ENCODE measurements around the gene ILKAP. TPM values are rescaled to one million over a fixed set of nuclear protein-coding genes. Genes with fewer than 3 reads are reported as not detected.

Gene ILKAP
- 35.6 and 49.2 TPM in 2 replicates for polyA plus RNA-seq (2012; rRNA removed)
- 31.8 and 34.3 TPM in 2 replicates for polyA plus RNA-seq (2012; cell fraction: cytosol; rRNA removed)
- polyA plus RNA-seq (2012; cell fraction: nucleus; rRNA removed), result 126 and 149 TPM in 2 replicates

DNA sequence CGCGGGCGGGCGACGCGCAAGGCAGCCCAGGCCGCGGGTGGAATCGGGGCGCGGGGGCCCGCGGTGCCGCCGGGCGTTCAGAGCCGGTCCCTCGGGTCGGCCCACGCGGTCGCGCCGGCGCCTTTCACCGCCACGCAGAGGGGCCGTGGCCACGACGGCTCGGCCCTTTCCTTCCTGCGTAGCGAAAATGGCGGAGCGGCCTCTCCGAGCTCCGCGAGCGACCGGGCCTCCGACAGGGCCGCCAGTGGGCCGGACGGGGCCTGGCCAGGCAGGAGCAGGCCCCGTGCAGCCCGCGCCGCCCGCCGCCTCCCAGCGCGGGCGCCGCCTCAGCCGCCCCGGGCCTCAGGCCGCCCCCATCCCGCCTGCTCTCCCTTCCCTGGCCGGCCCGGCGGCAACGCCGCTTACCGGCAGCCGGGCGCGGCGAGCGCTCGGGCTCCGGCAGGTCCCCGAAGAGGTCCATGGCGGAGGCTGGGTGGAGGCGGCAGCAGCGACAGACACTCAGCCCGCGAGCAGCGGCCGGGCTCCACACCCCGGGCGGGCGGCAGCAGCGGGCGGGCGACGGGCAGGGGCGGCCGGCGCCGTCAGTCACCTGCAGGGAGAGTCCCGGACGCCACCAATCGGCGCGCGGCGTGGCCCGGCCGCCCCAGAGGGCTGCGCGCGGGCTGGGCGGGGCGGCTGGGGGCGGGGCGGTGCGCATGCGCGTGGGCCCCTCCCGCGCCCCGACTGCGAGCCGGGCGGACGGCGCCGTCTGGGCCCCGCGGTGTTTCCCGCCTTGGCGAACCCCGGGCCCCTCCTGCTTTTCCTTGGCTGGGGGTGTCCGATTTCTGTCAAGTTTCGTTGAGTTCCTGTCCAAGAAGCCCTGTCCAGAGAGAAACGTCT lies at the start of gene ILKAP:
Gene ILKAP (minus strand): TSS at position 602 of the 879 bp plus-strand sequence. CDS start 142 bp downstream, at position 460.
- peaks cover 0 to 17% of the 10 kb centered on the region in 2 experiments for H3K36me3 ChIP-seq (replicated peaks in 1 of 2; ENCODE audit: control insufficient read depth in 1 of 2, insufficient read depth in 2 of 2, low read length in 1 of 2)
- H3K27ac ChIP-seq (ENCODE audit: low read depth in 2 of 2, low read length in 1 of 2), result peak within 1 kb of the TSS; percentile 50 to 88
- CTCF ChIA-PET, result interaction anchor here (0.6 to 1.4 kb wide), 6 partner anchors 37 to 345 kb away, joined by 3 to 4 read pairs (median 3); partner anchors contain the start of gene HES6
- H3K9me3 ChIP-seq, result no peaks in the 10 kb centered on the region
- peaks cover 50% of the 10 kb centered on the region for H3K79me2 ChIP-seq (ENCODE audit: insufficient read depth)
- H3K9ac ChIP-seq, result peak within 1 kb of the TSS; percentile 79
- 0% methylated on average over 3 of the region's 126 CpGs for WGBS (ENCODE audit: low lambda C conversion rate)
- peak within 1 kb of the TSS; percentile 95 for H3K4me2 ChIP-seq
- H4K20me1 ChIP-seq (ENCODE audit: insufficient read depth), result peaks cover 45% of the 10 kb centered on the region
- POLR2A ChIA-PET, result interaction anchor here (1.6 kb wide), 1 partner anchor 40 kb away, joined by 5 read pairs; no protein-coding TSS in a partner anchor
- peaks cover 9% of the 10 kb centered on the region for H3K27me3 ChIP-seq (ENCODE audit: insufficient read depth)
- peak within 1 kb of the TSS; percentile 99 for H2AFZ ChIP-seq (ENCODE audit: low read depth)
- H3K4me1 ChIP-seq (ENCODE audit: control insufficient read depth in 1 of 2, insufficient read depth in 2 of 2, low read depth in 1 of 2, low read length in 1 of 2), result peaks cover 14 to 17% of the 10 kb centered on the region in 2 experiments; a peak in 2 of 4 replicates
- no peaks in the 10 kb centered on the region for H3K9me2 ChIP-seq
- peak within 1 kb of the TSS; percentile 76 to 91 for H3K4me3 ChIP-seq (ENCODE audit: low read depth in 2 of 2, low read length in 1 of 2)
- DNase-seq, result peak; percentile 100
- peaks cover 5% of the 10 kb centered on the region for H3F3A ChIP-seq (replicated peaks; ENCODE audit: insufficient read depth)
- TF ChIP-seq, protein P1, sequence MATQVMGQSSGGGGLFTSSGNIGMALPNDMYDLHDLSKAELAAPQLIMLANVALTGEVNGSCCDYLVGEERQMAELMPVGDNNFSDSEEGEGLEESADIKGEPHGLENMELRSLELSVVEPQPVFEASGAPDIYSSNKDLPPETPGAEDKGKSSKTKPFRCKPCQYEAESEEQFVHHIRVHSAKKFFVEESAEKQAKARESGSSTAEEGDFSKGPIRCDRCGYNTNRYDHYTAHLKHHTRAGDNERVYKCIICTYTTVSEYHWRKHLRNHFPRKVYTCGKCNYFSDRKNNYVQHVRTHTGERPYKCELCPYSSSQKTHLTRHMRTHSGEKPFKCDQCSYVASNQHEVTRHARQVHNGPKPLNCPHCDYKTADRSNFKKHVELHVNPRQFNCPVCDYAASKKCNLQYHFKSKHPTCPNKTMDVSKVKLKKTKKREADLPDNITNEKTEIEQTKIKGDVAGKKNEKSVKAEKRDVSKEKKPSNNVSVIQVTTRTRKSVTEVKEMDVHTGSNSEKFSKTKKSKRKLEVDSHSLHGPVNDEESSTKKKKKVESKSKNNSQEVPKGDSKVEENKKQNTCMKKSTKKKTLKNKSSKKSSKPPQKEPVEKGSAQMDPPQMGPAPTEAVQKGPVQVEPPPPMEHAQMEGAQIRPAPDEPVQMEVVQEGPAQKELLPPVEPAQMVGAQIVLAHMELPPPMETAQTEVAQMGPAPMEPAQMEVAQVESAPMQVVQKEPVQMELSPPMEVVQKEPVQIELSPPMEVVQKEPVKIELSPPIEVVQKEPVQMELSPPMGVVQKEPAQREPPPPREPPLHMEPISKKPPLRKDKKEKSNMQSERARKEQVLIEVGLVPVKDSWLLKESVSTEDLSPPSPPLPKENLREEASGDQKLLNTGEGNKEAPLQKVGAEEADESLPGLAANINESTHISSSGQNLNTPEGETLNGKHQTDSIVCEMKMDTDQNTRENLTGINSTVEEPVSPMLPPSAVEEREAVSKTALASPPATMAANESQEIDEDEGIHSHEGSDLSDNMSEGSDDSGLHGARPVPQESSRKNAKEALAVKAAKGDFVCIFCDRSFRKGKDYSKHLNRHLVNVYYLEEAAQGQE (IDR thresholded peaks at IDR 0.05; ENCODE audit: low read depth, low read length), result no peak
- TF ChIP-seq RXRA (IDR thresholded peaks at IDR 0.05; ENCODE audit: borderline replicate concordance, low read depth), result no peak
- no peak for TF ChIP-seq TAF1 (IDR thresholded peaks at IDR 0.05; ENCODE audit: borderline replicate concordance, low read depth, low read length)
- TF ChIP-seq POLR2AphosphoS5 (IDR thresholded peaks at IDR 0.05; ENCODE audit: low read depth, low read length), result peak; percentile 83
- peak; percentile 78 for TF ChIP-seq NRF1 (IDR thresholded peaks at IDR 0.05; ENCODE audit: low read depth, low read length)
- no peak for TF ChIP-seq TCF12 (IDR thresholded peaks at IDR 0.05)
- no peak for TF ChIP-seq NFIC (IDR thresholded peaks at IDR 0.05; ENCODE audit: borderline replicate concordance)
- TF ChIP-seq YY1 (IDR thresholded peaks at IDR 0.05; ENCODE audit: low read depth), result 0 out of 2 replicates have a peak, but pooled peaks have one; percentile 25
- TF ChIP-seq SMC3 (IDR thresholded peaks at IDR 0.05; ENCODE audit: low read depth, low read length), result no peak
- TF ChIP-seq, protein P2, sequence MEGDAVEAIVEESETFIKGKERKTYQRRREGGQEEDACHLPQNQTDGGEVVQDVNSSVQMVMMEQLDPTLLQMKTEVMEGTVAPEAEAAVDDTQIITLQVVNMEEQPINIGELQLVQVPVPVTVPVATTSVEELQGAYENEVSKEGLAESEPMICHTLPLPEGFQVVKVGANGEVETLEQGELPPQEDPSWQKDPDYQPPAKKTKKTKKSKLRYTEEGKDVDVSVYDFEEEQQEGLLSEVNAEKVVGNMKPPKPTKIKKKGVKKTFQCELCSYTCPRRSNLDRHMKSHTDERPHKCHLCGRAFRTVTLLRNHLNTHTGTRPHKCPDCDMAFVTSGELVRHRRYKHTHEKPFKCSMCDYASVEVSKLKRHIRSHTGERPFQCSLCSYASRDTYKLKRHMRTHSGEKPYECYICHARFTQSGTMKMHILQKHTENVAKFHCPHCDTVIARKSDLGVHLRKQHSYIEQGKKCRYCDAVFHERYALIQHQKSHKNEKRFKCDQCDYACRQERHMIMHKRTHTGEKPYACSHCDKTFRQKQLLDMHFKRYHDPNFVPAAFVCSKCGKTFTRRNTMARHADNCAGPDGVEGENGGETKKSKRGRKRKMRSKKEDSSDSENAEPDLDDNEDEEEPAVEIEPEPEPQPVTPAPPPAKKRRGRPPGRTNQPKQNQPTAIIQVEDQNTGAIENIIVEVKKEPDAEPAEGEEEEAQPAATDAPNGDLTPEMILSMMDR (IDR thresholded peaks at IDR 0.05), result no peak
- TF ChIP-seq MXI1 (IDR thresholded peaks at IDR 0.05; ENCODE audit: low read depth, low read length), result peak; percentile 60
- no peak for TF ChIP-seq ZBTB33 (IDR thresholded peaks at IDR 0.05; ENCODE audit: borderline replicate concordance, low read depth)
- TF ChIP-seq FOXJ3 (CRISPR knock-in tag; IDR thresholded peaks at IDR 0.05), result no peak
- TF ChIP-seq, protein P3, sequence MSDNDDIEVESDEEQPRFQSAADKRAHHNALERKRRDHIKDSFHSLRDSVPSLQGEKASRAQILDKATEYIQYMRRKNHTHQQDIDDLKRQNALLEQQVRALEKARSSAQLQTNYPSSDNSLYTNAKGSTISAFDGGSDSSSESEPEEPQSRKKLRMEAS (IDR thresholded peaks at IDR 0.05; ENCODE audit: low read depth), result peak; percentile 62
- TF ChIP-seq GABPA (IDR thresholded peaks at IDR 0.05; ENCODE audit: low read depth), result no peak
- TF ChIP-seq EZH2phosphoT487 (IDR thresholded peaks at IDR 0.05; ENCODE audit: borderline replicate concordance, low read depth), result no peak
- TF ChIP-seq RFX5 (IDR thresholded peaks at IDR 0.05; ENCODE audit: low read length), result no peak
- TF ChIP-seq MEF2A (IDR thresholded peaks at IDR 0.05; ENCODE audit: borderline replicate concordance, low read depth), result no peak
- TF ChIP-seq TEAD4 (IDR thresholded peaks at IDR 0.05; ENCODE audit: borderline replicate concordance, insufficient read depth), result no peak
- no peak for TF ChIP-seq EP300 (IDR thresholded peaks at IDR 0.05; ENCODE audit: borderline replicate concordance in 1 of 2, low read depth in 1 of 2, low read length in 1 of 2)
- TF ChIP-seq GATA2 (CRISPR knock-in tag; IDR thresholded peaks at IDR 0.05), result no peak
- no peak for TF ChIP-seq FOSL2 (IDR thresholded peaks at IDR 0.05; ENCODE audit: borderline replicate concordance, low read depth)
- TF ChIP-seq USF1 (IDR thresholded peaks at IDR 0.05; ENCODE audit: borderline replicate concordance, low read depth), result 0 out of 2 replicates have a peak, but pooled peaks have one; percentile 7
- no peak for TF ChIP-seq FOXM1 (IDR thresholded peaks at IDR 0.05; ENCODE audit: low read depth)

Data from SK-N-SH (cell line).